Ovary (tissue), 9 donors: ENCODE measurements around the gene RASGRP4. TPM values are rescaled to one million over a fixed set of nuclear protein-coding genes. Genes with fewer than 3 reads are reported as not detected.
A peak's percentile ranks its signal among the peaks of the same experiment; 100 is the strongest.

Source experiments
- DNase-seq, 5 donors: peaks; one replicate each; pipeline ENCODE4 v3.0.0-alpha.2; 2019 to 2020
- H3K27ac ChIP-seq, 2 donors: fragments of 200-600 bp; one replicate each; pipeline versions ENCODE4 v1.5.1 to v1.8.0; 2019 to 2022
- H3K27me3 ChIP-seq: fragments of 200-600 bp; one replicate; pipeline ENCODE4 v1.8.0; 2022
- H3K36me3 ChIP-seq: fragments of 200-600 bp; sonication (generic); one replicate; pipeline ENCODE4 v1.5.1; 2019
- H3K4me1 ChIP-seq: one replicate; pipeline ENCODE4 v1.8.1; 2013; ENCODE audit warnings: mild to moderate bottlenecking, moderate library complexity; ENCODE audit not compliant: insufficient read depth
- H3K4me3 ChIP-seq: fragments of 200-600 bp; sonication (generic); one replicate; pipeline ENCODE4 v1.5.1; 2017
- H3K9me3 ChIP-seq, 2 donors: fragments of 200-600 bp in 1 of 2; sonication (generic) in 1 of 2; one replicate each; pipeline versions ENCODE4 v1.5.1 to v1.8.1; 2013 to 2019; ENCODE audit warnings: mild to moderate bottlenecking in 1 of 2, moderate library complexity in 1 of 2
- CTCF ChIP-seq, 3 donors: fragments of 450-650 bp in 2 of 3; fragments of 200-600 bp in 1 of 3; IDR thresholded peaks; one replicate each; pipeline versions ENCODE4 v1.5.1 to v1.8.0; 2016 to 2022; ENCODE audit warnings: antibody characterized with exemption in 3 of 3, mild to moderate bottlenecking in 1 of 3
- EP300 ChIP-seq: sonication (generic); formaldehyde crosslinking; IDR thresholded peaks from one replicate; pipeline ENCODE4 v1.6.1; 2017; ENCODE audit warnings: antibody characterized with exemption
- POLR2A ChIP-seq: fragments of 450-650 bp; IDR thresholded peaks from one replicate; pipeline ENCODE4 v1.6.1; 2017; ENCODE audit warnings: antibody characterized with exemption, mild to moderate bottlenecking, moderate library complexity
- WGBS, 3 donors: extraction: QIAGEN DNeasy Blood & Tissue Kit in 1 of 3; methylation state at CpG; one replicate each; pipeline versions ENCODE4 v1.1.5 to v1.1.7; 2013 to 2017; 5-methylcytosine and 5-hydroxymethylcytosine counted together
- intact Hi-C, 4 donors: fragments of 100-400 bp; cut with DNase I; formaldehyde crosslinking; loops; one replicate each; pipeline versions ENCODE4 v1.11.0 to v1.15.1; 2022 to 2023
- polyA plus RNA-seq, 2 donors: library from polyadenylated mRNA; stranded (reverse); fragments of 200-250 nt in 1 of 2; fragments of 350-450 nt in 1 of 2; fragmentation: Illumina TruSeq in 1 of 2; extraction: RNeasy Lipid Tissue Mini Kit (QIAGEN cat#74804) in 1 of 2; gene quantifications; one replicate each; pipeline ENCODE4 v1.2.3, GENCODE V29; 2013 to 2014
- total RNA-seq, 7 donors: library from RNA; depleted of rRNA in 2 of 7; stranded (reverse); fragments of >200 nt in 2 of 7; fragmentation: NEBNext Ultra II Directional in 3 of 7; extraction: Animal tissue kit (Norgen Biotek cat#: 25700) in 3 of 7; gene quantifications; one replicate each; pipeline versions ENCODE4 v1.1.0 to v1.2.4, GENCODE V29; 2016 to 2023
- donor health status: DM: no; HTN: no; CAD: no; lungs with moderate emphysema.
- donor health status: DM: no; HTN: no; CAD: no.
- donor health status: Bipolar disorder and iron deficiency.
- donor health status: DM: yes; HTN: yes; CAD: no.
- donor health status: DM: no; HTN: no; CAD: no.
- donor health status: DM: yes; HTN: yes; CAD: no.

Gene RASGRP4
- total and polyA plus RNA-seq, 9 donors = 0.45 to 2.5 (median 0.84) TPM

GRCh38 chr19:38389957-38390924, 35.8 kb downstream of the RASGRP4 start:
- no peak overlapping the region for H3K4me3 ChIP-seq
- no peak overlapping the region for H3K27ac ChIP-seq
- H3K9me3 ChIP-seq = no peaks in the 10 kb centered on the region
- no peak for DNase-seq
- TF ChIP-seq POLR2A = no peak
- no peak for TF ChIP-seq EP300
- no peak for TF ChIP-seq CTCF (IDR thresholded peaks at IDR 0.05)
- H3K27me3 ChIP-seq = no peaks in the 10 kb centered on the region
- 35 to 48% (median 41%) methylated on average over 16 to 22 of the region's 22 CpGs for WGBS, 3 donors
- intact Hi-C loops = no loop called here
- H3K36me3 ChIP-seq = no peaks in the 10 kb centered on the region
- peaks cover 10% of the 10 kb centered on the region for H3K4me1 ChIP-seq

- no peaks in the 10 kb centered on the region for H3K9me3 ChIP-seq
- WGBS, 3 donors = 3 to 6% (median 5%) methylated on average over 18 to 28 of the region's 28 CpGs
- no peak for TF ChIP-seq CTCF (IDR thresholded peaks at IDR 0.05)
- TF ChIP-seq EP300 = no peak
- TF ChIP-seq POLR2A = no peak
- H3K27me3 ChIP-seq = no peaks in the 10 kb centered on the region
- intact Hi-C loops = no loop called here
- H3K36me3 ChIP-seq = no peaks in the 10 kb centered on the region
- H3K27ac ChIP-seq = no peak overlapping the region
- DNase-seq = peak in 1 of 5 donors; percentile 30
- H3K4me3 ChIP-seq = peak overlapping the region; percentile 52
- peaks cover 10% of the 10 kb centered on the region for H3K4me1 ChIP-seq
Measured at GRCh38 chr19:38389101-38389925, 36.7 kb downstream of the RASGRP4 start.

DNA sequence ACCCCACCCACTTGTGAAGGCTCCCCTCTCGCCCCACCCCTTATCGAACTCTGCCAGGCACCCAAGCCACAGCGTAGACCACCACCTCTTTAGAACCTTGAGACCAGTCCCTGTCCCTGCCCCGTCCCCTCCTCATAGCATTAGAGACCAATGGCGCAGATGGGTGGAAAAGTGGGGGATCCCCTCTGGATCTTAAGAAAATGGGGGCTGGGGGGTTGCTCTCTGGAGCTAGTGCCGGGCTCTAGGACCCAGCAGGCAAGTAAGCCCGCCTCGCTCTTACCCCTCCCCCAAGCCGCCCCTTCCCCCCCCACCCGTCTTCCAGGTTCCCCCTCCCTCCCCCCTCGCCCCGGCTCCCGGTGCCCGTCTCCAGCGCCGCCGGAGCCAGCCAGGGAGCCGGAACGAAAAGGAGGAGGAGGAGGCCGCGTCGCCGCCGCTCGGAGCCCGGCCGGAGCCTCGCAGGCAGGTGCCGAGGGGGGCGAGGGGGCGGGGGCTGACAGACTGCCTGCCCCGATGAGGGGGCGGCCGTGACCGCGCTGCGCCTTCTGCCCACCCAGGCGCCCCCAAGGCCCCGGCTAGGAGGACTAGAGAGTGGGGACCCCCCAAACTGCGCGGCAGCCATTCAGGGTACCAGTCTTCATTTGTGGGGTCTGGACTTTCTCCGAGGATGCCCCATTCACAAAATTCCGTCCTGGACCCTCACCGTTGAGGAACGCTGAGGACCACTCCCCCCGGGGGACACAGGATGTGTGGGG, 37.5 kb downstream of the RASGRP4 start, which contains the start of gene SPRED3:
TSS of gene SPRED3 (plus strand) at position 349 of the 752 bp plus-strand sequence. CDS start 1,606 bp downstream, outside the sequence.
- DNase-seq = peak; percentile 22 to 53 (median 44)
- intact Hi-C loops = no loop called here
- TF ChIP-seq POLR2A = no peak
- no peak for TF ChIP-seq CTCF (IDR thresholded peaks at IDR 0.05)
- TF ChIP-seq EP300 = no peak
- no peaks in the 10 kb centered on the region for H3K9me3 ChIP-seq
- peaks cover 10% of the 10 kb centered on the region for H3K4me1 ChIP-seq
- peak within 1 kb of the TSS in 1 of 2 donors; percentile 31 for H3K27ac ChIP-seq
- H3K4me3 ChIP-seq = peak within 1 kb of the TSS; percentile 52
- WGBS, 3 donors = 0 to 2% (median 1%) methylated on average over 23 to 46 of the region's 46 CpGs
- H3K36me3 ChIP-seq = no peaks in the 10 kb centered on the region
- no peaks in the 10 kb centered on the region for H3K27me3 ChIP-seq
